GM10266 (cell line): ENCODE measurements around the gene ATP8A2.
"Not testable (repeated sequence)": the region's sequence is repeated elsewhere in the genome, so short reads cannot be mapped to it uniquely, and the experiment has no call there.

Experiments used
- DNase-seq: peaks from one replicate; pipeline ENCODE4 v3.0.0; 2012; ENCODE audit errors: extremely low spot score
- TF ChIP-seq, protein P1 (sequence below): IDR thresholded peaks from 2 replicates; pipeline ENCODE4 v1.5.1; 2012; ENCODE audit warnings: mild to moderate bottlenecking, low read depth; ENCODE audit not compliant: control insufficient read depth, insufficient read depth; ENCODE audit errors: missing control alignments

The ATP8A2 gene

DNA sequence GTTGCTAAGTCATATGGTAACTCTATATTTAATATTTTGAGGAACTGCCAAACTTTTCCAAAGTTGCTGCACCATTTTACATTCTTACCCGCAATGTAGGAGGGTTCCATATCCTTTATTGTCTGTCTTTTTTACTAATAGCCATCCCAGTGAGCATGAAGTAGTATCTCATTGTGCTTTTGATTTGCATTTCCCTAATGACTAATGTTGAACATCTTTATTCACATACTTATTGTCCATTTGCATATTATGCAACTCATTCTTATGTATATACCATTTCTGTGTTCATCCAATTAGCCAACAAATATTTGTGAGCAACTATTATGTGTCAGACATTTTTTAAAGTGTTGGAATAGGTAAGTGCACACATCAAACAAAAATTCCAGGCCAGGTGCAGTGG lies 20.4 kb upstream of the ATP8A2 start:
- DNase-seq, result no peak
- TF ChIP-seq, protein P1, sequence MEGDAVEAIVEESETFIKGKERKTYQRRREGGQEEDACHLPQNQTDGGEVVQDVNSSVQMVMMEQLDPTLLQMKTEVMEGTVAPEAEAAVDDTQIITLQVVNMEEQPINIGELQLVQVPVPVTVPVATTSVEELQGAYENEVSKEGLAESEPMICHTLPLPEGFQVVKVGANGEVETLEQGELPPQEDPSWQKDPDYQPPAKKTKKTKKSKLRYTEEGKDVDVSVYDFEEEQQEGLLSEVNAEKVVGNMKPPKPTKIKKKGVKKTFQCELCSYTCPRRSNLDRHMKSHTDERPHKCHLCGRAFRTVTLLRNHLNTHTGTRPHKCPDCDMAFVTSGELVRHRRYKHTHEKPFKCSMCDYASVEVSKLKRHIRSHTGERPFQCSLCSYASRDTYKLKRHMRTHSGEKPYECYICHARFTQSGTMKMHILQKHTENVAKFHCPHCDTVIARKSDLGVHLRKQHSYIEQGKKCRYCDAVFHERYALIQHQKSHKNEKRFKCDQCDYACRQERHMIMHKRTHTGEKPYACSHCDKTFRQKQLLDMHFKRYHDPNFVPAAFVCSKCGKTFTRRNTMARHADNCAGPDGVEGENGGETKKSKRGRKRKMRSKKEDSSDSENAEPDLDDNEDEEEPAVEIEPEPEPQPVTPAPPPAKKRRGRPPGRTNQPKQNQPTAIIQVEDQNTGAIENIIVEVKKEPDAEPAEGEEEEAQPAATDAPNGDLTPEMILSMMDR, result no peak

DNA sequence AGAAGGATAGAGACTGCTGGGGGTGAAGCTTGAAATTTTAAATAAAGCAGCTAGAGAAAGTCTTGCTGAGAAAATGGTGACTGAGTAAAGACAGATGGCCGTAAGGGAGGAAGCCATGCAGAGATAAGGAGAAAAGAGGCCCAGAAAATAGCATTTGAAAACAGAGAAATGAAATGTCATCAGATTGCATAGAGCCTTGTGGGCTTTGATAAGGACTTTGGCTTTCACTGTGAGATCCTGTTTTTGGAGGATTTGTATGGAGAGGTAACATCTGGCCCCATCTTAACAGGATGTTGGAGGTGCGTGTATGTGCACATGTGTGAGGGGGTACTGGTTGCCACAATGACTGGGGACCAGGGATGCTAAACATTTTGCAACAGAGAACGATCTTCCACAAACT lies 19.5 kb upstream of the ATP8A2 start:
- no peak for DNase-seq
- TF ChIP-seq, protein P1, result no peak

DNA sequence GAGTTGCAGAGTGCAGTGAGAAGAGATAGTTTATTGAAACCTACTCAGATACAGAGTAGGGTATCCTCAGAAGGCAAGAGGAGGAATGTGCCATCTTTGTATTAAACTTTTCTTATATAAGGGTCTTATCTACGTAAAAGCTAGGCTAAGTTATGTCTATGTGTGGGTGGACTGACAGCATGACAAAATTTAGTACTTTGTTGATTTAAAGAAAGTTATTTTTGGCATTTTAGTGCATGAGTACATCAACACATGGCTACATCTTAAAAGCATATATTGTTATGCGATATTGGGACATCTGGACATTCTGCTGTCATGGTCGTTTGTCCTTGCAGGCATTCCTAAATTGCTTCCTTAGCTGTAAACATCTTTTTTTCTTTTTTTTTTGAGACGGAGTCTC lies 19.0 kb upstream of the ATP8A2 start:
- TF ChIP-seq, protein P1, result no peak
- DNase-seq, result no peak

DNA sequence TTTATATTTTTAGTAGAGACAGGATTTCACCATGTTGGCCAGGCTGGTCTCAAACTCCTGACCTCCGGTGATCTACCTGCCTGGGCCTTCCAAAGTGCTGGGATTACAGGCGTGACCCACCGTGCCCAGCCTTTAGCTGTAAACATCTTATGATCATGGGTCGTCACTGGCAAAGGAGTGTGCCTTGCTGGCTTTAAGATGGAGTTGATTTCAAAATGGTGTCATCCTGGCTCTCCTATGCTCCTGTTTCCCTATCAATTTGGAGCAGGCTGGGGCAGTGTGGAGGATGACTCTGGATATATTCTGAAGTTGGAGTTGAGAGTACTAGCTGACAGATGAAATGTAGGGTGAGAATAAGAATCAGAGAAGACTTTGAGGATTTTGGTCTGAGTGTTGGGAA lies 18.4 kb upstream of the ATP8A2 start:
- no peak for DNase-seq
- TF ChIP-seq, protein P1, result no peak

DNA sequence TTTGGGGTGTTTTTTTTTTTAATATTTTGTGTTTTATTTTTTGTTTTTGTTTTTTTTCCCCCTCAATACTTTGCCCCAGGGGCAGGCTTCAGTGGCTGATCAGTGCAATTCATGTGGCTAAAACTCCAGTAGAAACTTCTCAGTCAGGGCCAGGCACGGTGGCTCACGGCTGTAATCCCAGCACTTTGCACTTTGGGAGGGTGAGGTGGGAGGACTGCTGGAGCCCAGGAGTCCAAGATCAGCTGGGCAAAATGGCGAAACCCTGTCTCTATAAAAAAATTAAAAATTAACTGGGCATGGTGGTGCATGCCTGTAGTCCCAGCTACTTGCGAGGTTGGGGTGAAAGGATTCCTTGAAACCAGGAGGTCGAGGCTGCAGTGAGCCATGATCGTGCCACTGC lies 17.4 kb upstream of the ATP8A2 start:
- DNase-seq, result no peak
- TF ChIP-seq, protein P1, result no peak

DNA sequence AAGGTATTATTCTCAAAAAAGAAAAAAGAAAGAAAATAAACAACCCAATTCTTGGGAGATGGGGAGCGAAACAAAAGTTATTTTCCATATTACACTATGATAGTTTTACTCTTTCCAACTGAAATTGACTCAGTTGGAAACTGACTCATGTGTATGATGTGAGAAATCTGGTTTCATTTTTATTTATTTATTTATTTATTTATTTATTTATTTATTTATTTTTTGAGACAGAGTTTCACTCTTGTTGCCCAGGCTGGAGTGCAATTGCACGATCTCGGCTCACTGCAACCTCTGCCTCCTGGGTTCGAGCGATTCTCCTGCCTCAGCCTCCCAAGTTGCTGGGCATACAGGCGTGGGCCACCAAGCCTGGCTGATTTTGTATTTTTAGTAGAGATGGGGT lies 11.3 kb upstream of the ATP8A2 start:
- not testable (repeated sequence) for DNase-seq

DNA sequence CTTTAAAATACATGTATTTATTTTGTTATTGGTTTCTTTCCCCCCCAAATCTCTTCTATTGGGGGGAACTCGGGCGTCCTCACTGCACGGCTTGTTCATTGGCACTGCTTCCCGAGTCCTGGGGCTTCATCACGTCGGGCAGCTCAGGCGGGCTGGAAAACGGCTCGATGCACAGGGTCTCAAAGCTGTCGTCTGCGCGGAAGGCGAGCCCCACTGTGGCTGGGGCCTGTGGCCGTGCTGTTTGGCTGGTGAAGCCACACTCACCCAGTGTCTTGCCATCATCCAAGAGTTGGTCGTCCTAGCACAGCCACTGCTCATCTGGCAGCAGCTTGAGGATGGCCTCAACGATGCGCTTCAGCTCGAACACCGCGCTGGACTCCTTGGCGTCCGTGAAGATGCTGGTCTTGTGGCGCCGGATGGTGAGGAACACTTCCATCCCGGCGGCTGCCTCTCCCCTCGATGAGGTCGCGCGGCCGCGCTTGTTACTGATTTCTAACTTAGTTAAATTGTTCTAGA lies 6.0 kb upstream of the ATP8A2 start:
- TF ChIP-seq, protein P1, result no peak
- no peak for DNase-seq
